ENCODE data around the gene HES6.

HES6 gene

DNA sequence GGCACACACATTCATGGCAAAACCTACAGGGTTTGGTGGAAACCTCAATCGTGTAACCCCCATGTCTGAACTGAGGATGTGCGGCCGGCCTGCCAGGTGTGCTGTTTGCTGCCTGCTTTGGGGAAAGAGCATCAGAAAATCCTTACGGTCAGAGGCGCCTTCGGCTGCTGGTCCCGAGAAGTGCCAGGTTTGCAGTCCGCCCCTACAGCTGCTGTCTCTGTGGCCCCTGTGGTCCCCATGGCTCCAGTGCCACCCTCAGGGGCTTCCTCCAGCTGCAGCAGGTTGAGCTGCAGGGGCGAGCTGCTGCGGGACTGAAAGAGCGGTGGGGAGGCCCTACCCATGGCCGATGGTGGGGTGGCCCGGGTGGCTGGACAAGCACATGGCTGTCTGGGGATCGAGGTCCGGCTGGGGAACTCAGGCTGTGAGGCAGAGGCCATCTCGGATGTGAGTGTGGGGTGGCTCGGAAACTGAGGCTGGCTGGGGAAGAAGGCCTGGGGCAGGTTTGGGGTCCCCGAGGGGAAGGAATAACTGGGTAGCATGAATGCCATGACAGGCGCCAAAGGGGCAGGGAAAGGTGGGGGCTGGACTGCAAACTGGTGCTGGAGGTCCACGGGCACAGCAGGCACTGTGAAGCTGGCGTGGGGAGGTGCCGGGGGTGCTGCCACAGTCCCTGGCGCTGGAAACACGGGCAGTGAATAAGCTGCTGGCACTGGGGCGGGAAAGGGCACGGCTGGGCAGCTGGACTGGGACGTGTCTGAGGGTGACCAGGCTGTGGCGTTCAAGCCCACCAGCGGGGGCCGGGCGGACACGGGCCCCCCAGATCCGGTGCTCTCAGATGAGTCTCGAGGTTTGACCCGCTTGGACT, 13.2 kb upstream of the HES6 start:
- no peak for DNase-seq

DNA sequence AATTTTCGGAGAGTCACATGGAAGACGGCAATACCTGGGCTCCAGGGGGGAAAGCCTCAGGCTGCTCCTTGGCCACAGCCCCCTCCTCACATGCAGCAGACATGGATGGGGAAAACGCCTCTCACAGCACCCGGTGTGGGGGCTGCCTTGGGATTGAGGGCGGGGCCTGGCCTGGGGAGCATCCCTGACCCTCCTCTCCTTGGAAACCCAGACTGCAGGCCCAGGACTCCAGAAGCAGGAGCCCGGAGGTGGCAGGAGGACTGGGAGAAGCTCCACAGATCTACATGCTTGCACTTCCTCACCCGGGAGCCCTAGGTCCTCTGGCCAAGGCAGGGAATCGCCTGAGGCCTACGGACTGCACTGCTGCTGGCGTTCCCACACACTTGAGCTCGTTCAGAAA, 12.1 kb upstream of the HES6 start:
- DNase-seq: no peak

DNA sequence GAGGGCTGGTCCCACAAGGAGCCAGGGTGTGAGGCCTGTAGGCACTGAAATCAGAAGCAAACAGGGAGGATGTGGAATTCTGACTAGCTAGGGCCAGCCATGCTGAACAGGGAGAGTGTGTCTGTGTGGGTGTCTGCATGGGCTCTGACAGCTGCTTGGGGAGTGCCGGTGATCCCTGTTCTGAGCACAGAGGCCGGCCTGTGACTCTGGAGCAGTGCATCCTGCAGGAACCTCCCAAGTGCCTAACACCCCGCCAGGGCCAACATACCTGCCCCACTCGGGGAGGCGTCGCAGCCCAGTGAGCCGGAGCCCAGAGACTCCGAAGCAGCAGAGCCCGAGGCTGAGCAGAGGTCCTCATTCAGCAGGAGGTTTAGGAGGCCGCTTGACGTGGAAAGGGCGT, 11.5 kb upstream of the HES6 start:
- no peak for DNase-seq

DNA sequence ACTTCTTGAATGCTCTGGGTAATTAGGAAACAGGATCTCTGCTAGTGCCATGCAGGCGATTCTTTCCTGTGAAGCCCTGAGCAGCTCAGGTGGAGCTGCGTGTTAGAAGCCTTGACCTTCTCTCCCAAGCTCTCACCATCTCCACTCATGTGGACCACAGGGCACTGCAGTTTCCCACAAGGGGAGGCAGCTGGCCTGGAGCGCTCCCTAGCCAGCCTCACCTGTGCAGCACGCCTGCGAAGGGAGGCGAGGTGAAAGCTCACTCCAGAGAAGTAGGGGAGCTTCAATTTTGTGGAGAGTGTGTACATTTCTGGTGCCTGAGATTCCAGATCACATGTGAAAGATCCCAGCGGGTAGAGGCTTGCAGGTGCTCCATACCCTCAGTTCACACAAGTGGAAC, 11.1 kb upstream of the HES6 start:
- no peak for DNase-seq

DNA sequence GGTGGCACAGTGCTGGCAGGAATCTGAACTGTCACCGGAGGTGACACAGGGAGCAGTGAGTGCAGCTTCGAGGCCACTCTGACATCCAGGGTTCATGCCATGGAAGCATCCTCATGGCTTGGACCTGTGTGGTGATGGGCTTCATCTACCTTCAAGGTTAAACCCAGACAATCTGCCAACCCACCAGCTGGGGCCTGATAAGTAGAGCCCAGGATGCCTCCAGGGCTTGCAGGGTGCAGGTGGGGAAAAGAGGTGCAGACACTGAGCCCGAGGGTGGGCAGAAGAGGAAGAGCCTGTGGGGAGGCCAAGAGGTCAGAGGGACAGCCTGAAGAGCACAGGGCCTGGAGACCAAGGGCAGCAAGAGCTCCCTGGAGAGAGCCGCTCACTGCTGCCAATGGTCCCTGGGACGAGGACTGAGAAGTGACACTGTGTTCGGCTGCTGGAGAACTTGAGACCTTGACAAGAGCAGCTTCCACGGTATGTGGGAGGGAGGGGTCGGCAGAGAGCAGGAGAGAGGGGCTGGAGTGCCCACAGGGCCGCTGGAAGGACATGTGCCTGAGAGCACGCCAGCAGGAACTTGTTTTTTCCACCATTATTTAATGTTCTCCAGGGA, 8.1 kb upstream of the HES6 start:
- DNase-seq: no peak

DNA sequence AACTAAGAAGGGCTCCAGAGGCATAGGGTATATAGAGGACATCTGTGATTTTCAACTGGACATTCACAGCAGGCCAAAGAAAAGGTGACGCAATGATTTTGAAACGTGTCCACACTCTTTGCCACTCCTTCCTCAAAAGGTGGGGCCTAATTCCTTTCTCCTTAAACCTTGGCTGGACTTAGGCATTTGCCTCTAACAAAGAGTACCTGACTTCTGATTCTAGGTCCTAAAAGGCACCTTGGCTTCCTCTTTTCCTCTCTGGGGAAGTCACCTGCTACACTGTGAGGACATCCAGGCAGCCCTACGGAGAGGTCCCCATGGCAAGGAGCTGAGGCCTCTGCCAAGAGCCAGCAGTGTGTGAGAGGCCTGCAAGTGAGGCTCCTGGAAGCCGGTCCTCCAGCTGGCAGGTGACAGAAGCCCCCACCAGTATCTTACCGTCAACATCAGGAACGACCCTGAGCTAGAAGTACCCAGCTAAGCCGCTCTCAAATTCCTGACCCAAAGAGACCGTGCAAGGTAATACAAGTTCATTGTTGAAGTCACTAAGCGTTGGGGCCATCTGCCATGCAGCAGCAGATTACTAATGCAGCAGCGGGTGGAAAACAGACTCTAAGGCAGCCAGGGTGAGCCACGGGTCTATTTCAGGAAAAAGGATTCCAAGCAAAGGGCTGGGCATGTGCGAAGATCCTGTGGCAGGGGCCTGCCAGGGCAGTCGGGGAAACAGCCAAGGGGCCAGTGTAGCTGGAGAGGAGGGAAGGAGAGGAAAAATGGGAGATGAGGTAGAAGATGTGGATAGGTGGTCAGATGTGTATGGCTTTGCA, 7.4 kb upstream of the HES6 start:
- DNase-seq: no peak

DNA sequence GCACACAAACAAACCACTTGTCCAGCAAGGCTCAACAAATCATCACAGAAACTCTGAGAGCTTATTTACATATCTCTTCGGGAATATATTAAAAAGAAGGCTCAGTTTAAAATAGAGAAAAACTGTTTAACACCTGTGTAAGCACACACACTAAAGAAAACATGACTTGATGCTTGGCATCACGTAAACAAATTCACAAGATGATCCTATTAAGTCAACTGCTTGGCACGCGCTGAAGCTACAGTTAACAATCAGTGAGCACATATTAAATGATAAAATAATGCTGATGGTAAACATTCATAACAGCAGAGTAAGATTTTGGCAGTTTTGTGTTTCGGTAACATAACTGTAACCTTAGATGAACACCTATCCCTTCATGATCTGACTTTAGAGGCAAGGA, 4.3 kb upstream of the HES6 start:
- DNase-seq: peak; percentile 56

DNA sequence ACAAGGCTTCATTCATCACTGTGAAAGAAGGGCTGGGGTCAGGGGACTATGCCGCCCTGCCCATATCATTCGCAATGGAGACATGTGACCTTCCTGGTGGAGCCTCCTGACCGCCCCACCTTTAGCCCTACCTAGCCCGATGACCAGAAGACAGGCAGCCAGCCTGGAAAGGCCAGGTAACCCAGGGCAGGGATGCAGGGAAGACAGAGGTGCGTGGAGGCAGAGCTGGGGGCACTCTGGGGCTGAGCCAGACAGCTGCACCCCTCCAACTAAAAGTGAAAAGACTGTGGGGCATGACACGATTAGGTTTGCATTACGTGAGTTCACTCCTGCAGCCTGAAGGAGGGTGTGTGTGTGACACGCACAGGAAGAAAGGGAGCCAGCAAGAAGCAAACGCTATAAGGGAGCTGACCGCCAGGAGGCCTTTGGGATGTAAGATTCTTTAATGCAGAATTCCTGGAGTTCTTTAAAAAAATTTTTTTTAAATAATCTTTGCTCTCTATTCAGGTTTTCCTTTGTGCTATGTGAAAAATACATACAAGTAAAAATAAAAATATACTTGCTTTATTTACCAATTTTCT, 3.7 kb upstream of the HES6 start:
- peak; percentile 70 for DNase-seq

DNA sequence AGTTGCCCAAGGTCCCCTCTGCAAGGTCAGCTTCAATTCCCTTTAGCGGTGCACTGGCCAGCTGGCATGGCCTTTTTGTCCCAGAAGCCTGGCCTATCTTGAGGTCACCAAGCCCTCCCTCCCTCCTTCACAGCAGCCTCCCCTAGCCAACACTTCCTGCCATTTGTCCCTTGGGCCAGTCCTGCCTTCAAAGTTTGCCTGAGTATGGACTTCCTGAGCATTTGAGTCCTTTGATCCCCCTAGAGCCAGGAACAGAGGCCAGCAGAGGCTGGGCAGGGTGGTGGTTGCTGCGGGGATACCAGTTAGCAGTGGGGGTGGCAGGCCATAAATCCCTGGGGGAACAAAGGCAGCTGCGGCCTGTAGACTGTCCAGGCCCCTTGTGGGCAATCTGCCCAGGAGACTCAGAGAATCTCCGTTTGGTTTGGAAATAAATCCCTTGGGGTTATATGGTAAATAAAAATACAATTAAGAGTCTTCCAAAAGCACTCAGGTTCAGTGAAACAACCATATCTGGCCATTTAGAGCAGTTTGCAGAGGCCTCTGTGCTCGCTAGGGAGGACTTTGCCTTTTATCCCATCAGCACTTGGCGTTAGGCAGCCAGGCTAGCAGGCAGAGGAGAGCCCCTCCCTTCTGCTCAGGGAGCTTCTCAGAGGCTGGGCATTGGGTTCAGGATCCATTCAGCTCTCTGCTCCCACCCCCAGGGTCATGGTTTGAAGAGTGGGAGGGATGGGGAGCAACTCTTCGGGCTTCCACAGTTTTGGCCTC, 3.1 kb upstream of the HES6 start:
- DNase-seq: peak; percentile 53

DNA sequence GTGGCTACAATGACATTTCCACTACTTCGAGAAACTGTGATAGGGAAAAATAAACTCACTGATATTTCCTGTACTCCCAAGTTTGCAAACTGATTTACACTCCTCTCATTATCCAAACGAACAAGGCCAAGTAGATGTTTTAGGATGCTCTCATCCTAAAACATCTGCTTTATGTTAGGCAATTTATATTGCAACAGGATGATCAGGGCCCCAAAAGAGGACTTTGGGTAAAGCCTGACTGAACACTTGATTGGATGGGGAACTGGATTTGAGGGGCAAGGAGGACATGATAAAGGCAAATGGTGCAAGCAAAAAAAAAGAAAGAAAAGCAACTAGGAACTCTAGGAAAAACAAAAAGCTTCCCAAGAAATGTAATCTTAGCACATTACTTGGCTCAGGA, 2.1 kb upstream of the HES6 start:
- DNase-seq: no peak

DNA sequence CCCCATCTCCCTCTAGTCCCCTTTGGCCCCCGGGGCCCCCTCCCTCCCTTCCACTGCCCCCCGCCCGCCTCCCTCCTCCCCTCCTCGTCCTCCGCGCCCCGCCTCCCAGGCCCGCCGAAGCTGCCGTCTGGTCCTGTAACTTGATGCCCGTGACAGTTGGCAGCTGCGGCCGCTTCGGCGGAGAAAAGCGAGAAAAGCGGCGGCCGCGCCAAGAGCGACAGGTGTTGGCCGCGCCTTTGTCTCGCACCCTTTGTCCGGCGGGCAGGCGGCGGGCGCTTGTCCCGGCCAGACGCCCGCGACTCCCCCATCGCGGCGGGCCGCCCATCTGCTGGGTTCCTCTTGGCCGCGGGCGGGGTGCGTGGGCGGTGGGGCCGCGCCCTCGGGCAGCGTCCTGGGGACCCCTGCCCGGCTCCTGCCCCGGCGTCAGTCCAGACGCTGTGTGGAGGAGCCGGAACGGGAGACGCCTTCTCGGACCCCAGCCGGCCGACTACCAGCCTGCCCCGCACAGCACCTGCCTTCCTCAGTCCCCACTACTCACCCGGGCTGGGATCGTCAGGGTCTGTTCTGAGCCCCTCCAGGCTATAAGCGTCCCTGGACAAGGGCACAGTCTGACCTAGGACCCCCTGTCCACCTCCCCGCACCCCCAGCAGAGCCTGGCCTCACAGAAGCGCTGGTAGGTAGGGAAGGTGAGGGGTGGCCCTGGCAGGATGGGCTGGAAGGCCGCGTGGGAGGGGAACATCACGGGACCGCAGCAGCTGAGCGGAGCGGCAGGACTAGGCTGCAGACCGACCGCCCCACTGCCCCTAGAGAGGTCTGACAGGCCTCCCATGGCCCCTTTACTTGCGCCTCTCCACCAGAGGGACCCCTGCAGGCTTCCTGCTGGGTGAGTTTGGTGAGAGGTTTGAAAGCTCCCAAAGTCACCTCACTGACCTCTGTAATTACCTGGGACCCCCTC, 1.2 kb upstream of the HES6 start:
- peak; percentile 99 for DNase-seq

DNA sequence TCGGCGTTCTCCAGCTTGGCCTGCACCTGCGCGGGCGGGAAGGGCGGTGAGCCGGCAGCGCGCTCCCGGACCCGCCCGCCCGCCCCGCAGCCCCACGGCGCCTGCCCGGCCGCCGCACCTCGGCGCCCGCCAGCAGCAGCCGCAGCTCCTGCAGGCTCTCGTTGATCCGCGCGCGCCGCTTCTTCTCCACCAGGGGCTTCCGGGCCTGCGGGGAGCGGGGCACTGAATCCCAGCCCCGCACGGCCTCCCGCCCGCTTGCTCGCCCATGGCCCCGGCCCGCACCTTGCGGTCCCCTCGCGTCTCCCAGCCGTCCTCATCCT, 335 bp downstream of the HES6 start:
- peak; percentile 82 for DNase-seq

DNA sequence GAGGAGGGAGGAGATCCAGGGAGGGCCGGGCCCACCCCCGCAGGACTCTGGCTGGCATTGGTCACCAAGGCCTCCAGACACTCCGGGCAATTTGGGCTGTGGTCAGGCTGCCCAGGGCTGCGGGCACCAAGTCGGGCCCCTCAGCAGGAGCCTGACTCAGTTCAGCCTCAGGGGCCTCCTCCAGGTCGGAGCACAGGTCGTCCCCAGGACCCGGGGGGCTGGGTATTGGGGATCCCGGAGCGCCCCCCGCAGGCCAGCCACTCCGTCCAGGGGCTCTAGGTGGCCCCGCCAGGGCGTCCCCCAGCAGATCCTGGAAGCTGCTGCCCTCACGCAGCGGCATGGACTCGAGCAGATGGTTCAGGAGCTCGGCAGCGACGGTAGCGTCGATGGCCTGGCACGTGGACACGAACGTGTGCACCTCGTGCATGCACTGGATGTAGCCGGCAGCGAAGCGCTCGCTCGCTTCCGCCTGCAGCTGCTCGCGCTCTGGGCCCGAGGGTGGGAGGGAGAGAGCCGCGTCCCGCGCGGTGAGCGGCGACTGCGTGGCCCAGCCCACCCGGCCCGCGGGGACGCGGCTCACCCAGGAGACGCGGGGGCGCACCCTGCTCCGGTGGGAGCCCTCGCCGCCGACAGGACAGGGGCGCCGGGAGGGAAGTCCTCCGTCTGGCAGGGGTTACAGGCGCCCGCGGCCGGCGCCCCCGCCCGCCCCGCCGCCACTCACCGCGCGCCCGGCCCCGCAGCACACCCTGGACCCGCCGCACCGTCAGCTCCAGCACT, 884 bp downstream of the HES6 start:
- peak; percentile 93 for DNase-seq

DNA sequence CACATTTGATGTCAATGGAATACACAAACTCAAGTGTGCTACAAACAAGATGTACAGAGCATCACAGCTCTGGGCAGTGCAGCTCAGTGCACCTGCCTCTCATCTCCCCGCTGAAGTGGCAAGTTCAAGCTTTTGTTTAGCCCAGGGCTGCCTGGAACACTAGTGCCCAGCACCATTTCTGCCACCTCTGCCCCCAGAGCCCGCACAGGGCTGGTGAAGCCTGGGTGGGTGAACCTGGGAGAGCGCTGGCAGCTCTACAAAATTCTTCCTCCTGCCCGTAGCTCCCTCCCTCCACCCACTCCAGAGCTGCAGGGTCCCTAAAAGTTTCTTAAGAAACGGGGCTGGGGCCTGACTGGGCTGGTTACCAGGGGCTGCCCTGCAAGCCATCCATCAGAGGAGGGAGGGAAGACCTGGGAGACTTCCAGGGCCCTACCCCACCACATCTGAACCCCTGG, 1.5 kb downstream of the HES6 start:
- DNase-seq: peak; percentile 65

DNA sequence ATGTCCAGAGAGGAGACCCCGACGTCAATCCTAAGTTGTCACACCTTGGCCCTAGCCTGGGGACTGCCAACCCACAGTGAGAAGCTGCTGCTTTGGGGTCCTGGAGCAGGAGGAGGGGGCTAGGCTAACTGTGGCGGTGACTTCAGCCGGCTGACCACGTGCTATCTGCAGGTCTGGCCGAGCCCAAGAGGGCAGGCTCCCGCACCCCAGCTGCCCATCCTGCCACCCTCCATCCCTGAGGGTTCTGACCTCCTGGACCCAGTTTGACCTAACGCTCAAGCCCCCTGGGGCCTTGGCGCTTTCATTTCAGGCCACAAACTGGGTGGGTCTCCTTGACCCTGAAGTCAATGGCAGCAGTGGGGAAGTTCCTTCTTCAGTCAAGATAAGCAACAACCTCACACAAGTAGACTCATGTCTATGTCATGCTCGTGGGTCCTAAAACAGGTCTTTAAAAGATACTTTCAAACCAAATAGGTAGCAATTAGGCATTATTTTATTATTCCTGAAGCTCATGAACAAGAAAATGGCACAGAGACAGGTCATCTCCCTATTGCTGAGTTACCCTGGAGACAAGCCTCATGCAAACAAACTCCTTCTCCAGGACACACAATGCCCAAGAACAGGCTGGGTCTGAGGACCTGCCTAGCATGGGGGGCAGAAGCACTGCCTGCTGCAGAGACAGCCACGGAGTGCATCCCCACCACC, 2.3 kb downstream of the HES6 start:
- DNase-seq: peak; percentile 69

DNA sequence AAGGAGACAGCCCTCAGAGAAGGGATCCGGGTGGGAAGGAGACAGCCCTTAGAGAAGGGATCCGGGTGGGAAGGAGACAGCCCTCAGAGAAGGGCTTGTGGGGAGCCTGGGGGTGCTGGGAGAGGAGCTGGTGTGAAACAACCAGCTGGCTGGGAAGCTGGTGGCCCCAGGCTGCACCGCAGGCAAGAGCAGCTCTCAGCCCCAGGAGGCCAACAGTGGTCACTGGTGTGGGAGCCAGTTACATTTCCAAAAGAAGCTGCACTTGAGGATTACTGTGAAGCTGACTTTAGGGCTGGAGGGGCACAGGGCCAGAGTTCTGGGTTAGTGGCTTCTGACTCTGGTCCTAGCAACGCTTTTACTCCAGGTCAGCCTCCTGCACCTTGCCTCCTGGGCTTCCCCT, 3.3 kb downstream of the HES6 start:
- DNase-seq: peak; percentile 46

DNA sequence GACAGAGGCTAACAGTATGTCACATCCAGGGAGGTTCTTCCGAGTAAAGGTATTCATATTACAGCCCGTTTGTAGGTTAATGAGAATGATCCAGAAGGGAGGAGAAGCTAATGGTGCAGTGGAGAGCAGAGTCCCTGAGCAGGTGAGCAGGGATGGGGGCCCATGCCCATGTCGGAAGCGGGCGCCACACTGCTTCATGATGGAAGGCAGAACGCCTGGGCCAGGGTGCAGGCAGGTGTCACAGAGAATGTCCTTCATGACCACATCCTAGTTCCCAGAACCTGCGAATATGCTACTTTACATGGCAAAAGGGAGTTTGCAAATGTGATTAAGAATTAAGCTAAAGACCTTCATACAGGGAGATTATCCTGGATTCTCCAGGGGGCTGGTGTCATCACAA, 4.0 kb downstream of the HES6 start:
- no peak for DNase-seq

DNA sequence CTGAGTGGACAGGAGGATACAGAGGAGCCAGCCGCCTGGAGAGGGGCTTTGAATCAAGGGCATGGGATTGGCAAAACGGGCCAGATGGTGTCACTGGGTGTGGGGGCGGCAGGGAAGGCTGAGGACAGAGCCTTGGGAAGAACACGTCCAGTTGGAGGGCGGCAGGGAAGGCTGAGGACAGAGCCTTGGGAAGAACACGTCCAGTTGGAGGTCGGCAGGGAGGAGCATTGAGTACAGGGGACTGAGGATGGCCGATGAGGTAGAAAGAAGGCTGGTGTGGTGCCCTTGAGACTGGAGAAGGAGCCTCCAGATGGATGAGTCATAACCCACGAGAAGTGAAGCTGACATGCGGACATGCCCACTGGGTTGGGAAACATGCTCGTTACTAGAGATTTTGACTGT, 4.5 kb downstream of the HES6 start:
- no peak for DNase-seq

DNA sequence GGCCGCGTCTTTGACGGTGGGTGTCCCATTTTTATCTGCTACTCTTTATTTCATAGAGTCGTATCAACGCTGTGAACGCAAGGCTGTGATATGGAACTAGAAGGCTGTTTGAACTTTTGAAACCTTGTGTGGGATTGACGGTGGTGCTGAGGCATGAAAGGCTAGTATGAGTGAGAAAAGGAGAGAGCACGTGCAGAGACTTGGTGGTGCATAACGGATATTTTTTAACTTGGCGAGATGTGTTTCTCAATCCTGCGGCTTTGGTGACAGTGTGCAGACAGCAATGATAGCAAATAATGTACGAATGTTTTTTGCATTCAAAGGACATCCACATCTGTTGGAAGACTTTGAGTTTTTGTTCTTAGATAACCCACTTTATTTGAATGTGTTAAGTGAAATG, 6.2 kb downstream of the HES6 start:
- no peak for DNase-seq

DNA sequence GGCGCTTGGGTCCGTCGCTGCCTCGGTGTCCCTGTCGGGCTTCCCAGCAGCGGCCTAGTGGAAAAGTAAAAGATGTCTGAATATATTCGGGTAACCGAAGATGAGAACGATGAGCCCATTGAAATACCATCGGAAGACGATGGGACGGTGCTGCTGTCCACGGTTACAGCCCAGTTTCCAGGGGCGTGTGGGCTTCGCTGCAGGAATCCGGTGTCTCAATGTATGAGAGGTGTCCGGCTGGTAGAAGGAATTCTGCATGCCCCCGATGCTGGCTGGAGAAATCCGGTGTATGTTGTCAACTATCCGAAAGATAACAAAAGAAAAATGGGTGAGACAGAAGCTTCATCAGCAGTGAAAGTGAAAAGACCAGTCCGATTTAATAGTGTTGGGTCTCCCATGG, 8.0 kb downstream of the HES6 start:
- no peak for DNase-seq

Data from DMS53 (cell line).